Measurements from ENCODE around the gene TSPAN8. TPM values are rescaled to one million over a fixed set of nuclear protein-coding genes. Genes with fewer than 3 reads are reported as not detected.

The TSPAN8 gene
- total and polyA plus RNA-seq, 9 of the 15 experiments (the other 6 are each of a cell fraction or from before 2014, with no cell fraction given), result 0.11 to 0.55 (median 0.25) TPM; not detected in 2

GRCh38 chr12:71130521-71131069, 27.2 kb downstream of the TSPAN8 start:
- TF ChIP-seq WHSC1 (IDR thresholded peaks at IDR 0.05; ENCODE audit: low read length), result no peak
- no peak for TF ChIP-seq ZNF449 (CRISPR knock-in tag; IDR thresholded peaks at IDR 0.05)
- no peak for TF ChIP-seq CREB3L1 (IDR thresholded peaks at IDR 0.05; ENCODE audit: borderline replicate concordance, low read depth)
- TF ChIP-seq CBFA2T2 (conservative IDR thresholded peaks at IDR 0.05), result no peak
- no peak for TF ChIP-seq NR3C1 (CRISPR knock-in tag; IDR thresholded peaks at IDR 0.05)
- TF ChIP-seq NFE2L1 (tag; IDR thresholded peaks at IDR 0.05; ENCODE audit: borderline replicate concordance, low read depth), result no peak
- TF ChIP-seq UBTF (IDR thresholded peaks at IDR 0.05; ENCODE audit: borderline replicate concordance in 1 of 2, low read depth in 2 of 2, low read length in 2 of 2), result no peak
- no peak for TF ChIP-seq TEAD4 (IDR thresholded peaks at IDR 0.05; ENCODE audit: low read length)
- TF ChIP-seq TEAD4 (CRISPR knock-in tag; IDR thresholded peaks at IDR 0.05; ENCODE audit: borderline replicate concordance), result no peak
- no peak for TF ChIP-seq MCM3 (IDR thresholded peaks at IDR 0.05)
- no peak for TF ChIP-seq MNT (conservative IDR thresholded peaks at IDR 0.05)
- TF ChIP-seq RBFOX2 (IDR thresholded peaks at IDR 0.05; ENCODE audit: low read depth, low read length), result no peak
- TF ChIP-seq ZNF707 (CRISPR knock-in tag; conservative IDR thresholded peaks at IDR 0.05), result no peak
- CTCF ChIA-PET (ENCODE audit: low intra/inter-chr PET ratio), result no interaction called here
- no peaks in the 10 kb centered on the region for H4K20me1 ChIP-seq (replicated peaks; ENCODE audit: control insufficient read depth, insufficient read depth, low read length)
- no peak overlapping the region for H3K4me3 ChIP-seq
- POLR2A ChIA-PET, result no interaction called here
- BruUV-seq (replicated peaks), result no TSS peak
- WGBS (ENCODE audit: insufficient coverage, low coverage, missing lambda C conversion rate), result 7% methylated on average over 1 of the region's 1 CpG
- H3K36me3 ChIP-seq (ENCODE audit: control insufficient read depth, insufficient read depth, low read length), result no peaks in the 10 kb centered on the region
- no peak overlapping the region for H3K9ac ChIP-seq (ENCODE audit: insufficient read depth in 1 of 2, low read depth in 2 of 2, low read length in 2 of 2)
- in situ Hi-C loops (cut with MboI), result no loop called here
- no peak for FAIRE-seq
- H3K4me2 ChIP-seq (ENCODE audit: insufficient read depth, low read length), result no peak overlapping the region
- DNase-seq (ENCODE audit: extremely low read depth in 1 of 4, low spot score in 3 of 4), result no peak
- H3K79me2 ChIP-seq (ENCODE audit: control insufficient read depth, insufficient read depth, low read length), result no peaks in the 10 kb centered on the region
- H3K27me3 ChIP-seq (ENCODE audit: control insufficient read depth in 2 of 2, insufficient read depth in 2 of 2, low read length in 2 of 2), result 0 out of 5 replicates have a peak, but pooled peaks cover 0 to 2% of the 10 kb centered on the region in 2 experiments
- intact Hi-C loops (cut with micrococcal nuclease), result loop anchor here (10.0 kb wide), 1 partner anchor 624 kb away; the partner anchor contains the start of gene RAB21
- peaks cover 0 to 3% of the 10 kb centered on the region in 2 experiments; a peak in 1 of 5 replicates for H3K4me1 ChIP-seq (replicated peaks in 1 of 2; ENCODE audit: control insufficient read depth in 2 of 2, insufficient read depth in 2 of 2, low read length in 2 of 2)
- no peak overlapping the region for H2AFZ ChIP-seq (ENCODE audit: low read depth, low read length)
- no peaks in the 10 kb centered on the region for H3K9me3 ChIP-seq (replicated peaks; ENCODE audit: control insufficient read depth, insufficient read depth, low read depth, low read length)
- H3K9me1 ChIP-seq (ENCODE audit: control insufficient read depth, insufficient read depth, low read length), result no peaks in the 10 kb centered on the region
- no peak overlapping the region for H3K27ac ChIP-seq (ENCODE audit: extremely low read depth, low read depth, low read length)
- ATAC-seq, result no peak
